GM12865 (cell line): ENCODE data around the gene AGO1.
"Not testable (repeated sequence)": the region's sequence is repeated elsewhere in the genome, so short reads cannot be mapped to it uniquely, and the experiment has no call there.

Experiments
- DNase-seq: peaks from one replicate; pipeline ENCODE4 v3.0.0; 2010; ENCODE audit warnings: low read depth
- H3K4me3 ChIP-seq: 2 replicates; pipeline ENCODE4 v1.5.1; 2011; ENCODE audit warnings: mild to moderate bottlenecking, low read depth, low read length, control low read depth
- TF ChIP-seq, protein P1 (sequence below): IDR thresholded peaks from 2 replicates; pipeline ENCODE4 v1.5.1; 2011; ENCODE audit warnings: low read length, control low read depth, low read depth, inconsistent platforms; ENCODE audit not compliant: insufficient read depth; ENCODE audit errors: missing control alignments

AGO1 gene

GRCh38 chr1:35864813-35865212, 18.2 kb upstream of the AGO1 start:
- no peak overlapping the region for H3K4me3 ChIP-seq
- no peak for DNase-seq
- TF ChIP-seq, protein P1, sequence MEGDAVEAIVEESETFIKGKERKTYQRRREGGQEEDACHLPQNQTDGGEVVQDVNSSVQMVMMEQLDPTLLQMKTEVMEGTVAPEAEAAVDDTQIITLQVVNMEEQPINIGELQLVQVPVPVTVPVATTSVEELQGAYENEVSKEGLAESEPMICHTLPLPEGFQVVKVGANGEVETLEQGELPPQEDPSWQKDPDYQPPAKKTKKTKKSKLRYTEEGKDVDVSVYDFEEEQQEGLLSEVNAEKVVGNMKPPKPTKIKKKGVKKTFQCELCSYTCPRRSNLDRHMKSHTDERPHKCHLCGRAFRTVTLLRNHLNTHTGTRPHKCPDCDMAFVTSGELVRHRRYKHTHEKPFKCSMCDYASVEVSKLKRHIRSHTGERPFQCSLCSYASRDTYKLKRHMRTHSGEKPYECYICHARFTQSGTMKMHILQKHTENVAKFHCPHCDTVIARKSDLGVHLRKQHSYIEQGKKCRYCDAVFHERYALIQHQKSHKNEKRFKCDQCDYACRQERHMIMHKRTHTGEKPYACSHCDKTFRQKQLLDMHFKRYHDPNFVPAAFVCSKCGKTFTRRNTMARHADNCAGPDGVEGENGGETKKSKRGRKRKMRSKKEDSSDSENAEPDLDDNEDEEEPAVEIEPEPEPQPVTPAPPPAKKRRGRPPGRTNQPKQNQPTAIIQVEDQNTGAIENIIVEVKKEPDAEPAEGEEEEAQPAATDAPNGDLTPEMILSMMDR: no peak

GRCh38 chr1:35866991-35867390, 16.0 kb upstream of the AGO1 start:
- no peak for DNase-seq
- H3K4me3 ChIP-seq: no peak overlapping the region
- TF ChIP-seq, protein P1: no peak

GRCh38 chr1:35869245-35869950, 13.6 kb upstream of the AGO1 start:
- H3K4me3 ChIP-seq, DNase-seq: not testable (repeated sequence)

GRCh38 chr1:35870651-35871309, 12.2 kb upstream of the AGO1 start:
- TF ChIP-seq, protein P1: no peak
- no peak for DNase-seq
- no peak overlapping the region for H3K4me3 ChIP-seq

DNA sequence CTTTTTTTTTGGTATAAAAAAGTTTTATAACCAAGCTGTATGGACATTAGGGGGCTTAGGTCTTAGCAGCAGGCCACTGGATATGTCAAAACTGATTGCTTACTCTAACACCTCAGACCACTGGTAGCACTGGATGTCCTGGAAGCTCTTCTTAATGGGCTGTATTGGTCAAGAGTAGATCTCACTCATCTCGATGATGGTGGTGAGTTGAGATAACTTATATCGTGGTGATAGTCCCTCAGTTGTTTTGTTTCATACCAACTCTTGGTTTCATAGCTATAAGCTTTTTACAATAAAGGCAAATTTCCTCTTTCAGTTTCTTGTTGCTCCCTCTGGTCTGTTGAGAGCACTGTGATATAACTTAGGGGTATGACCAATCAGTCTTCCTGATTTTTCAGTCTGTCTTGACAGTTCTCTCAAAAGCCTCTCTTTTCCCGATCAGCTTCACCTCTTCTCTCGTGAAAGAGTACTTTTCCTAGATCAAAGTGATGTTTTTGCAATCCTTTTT, 9.7 kb upstream of the AGO1 start:
- DNase-seq: peak; percentile 20
- no peak overlapping the region for H3K4me3 ChIP-seq
- TF ChIP-seq, protein P1: no peak

- H3K4me3 ChIP-seq: not testable (repeated sequence)
These were observed 8.9 kb upstream of the AGO1 start for GRCh38 chr1:35874115-35874514.

GRCh38 chr1:35876988-35877387, 6.0 kb upstream of the AGO1 start:
- no peak overlapping the region for H3K4me3 ChIP-seq
- peak; percentile 10 for DNase-seq
- TF ChIP-seq, protein P1: no peak

More at GRCh38 chr1:35874115-35874514, 8.9 kb upstream of the AGO1 start:
- not testable (repeated sequence) for DNase-seq

DNA sequence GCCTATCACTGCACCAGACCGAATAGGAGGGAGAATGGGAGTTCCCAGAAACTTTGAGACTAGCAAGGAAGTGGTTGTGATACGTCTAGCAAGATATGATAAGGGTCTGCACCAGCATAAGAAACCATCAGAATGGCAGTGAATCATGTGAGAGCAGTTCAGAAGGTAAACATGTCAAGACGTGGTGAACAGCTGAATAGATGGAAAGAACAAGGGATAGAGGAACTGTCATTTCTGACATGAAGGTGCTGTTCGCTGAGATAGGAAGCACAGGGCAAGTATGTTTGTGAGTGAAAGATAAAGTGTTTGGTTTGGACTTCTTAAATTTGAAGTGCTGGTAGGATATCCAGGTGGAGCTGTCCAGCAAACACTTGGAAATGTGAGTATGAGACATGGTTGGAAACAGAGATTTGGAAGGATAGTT, 1.1 kb upstream of the AGO1 start:
- no peak overlapping the region for H3K4me3 ChIP-seq
- DNase-seq: no peak
- TF ChIP-seq, protein P1: no peak
